HFF-Myc (cell line): ENCODE data around the gene PSTPIP2.

Experiments
- DNase-seq: peaks from one replicate; pipeline ENCODE4 v3.0.0-alpha.2; 2011; ENCODE audit warnings: low read depth; ENCODE audit errors: extremely low read depth
- H3K4me3 ChIP-seq: replicated peaks from 2 replicates; pipeline ENCODE4 v1.5.1; 2011; ENCODE audit warnings: low read depth, mild to moderate bottlenecking, control low read depth, low read length
- TF ChIP-seq, protein P1 (sequence below): IDR thresholded peaks from 2 replicates; pipeline ENCODE4 v1.5.1; 2012; ENCODE audit warnings: mild to moderate bottlenecking, low read depth, low read length, control low read depth; ENCODE audit errors: missing control alignments

PSTPIP2 gene

DNA sequence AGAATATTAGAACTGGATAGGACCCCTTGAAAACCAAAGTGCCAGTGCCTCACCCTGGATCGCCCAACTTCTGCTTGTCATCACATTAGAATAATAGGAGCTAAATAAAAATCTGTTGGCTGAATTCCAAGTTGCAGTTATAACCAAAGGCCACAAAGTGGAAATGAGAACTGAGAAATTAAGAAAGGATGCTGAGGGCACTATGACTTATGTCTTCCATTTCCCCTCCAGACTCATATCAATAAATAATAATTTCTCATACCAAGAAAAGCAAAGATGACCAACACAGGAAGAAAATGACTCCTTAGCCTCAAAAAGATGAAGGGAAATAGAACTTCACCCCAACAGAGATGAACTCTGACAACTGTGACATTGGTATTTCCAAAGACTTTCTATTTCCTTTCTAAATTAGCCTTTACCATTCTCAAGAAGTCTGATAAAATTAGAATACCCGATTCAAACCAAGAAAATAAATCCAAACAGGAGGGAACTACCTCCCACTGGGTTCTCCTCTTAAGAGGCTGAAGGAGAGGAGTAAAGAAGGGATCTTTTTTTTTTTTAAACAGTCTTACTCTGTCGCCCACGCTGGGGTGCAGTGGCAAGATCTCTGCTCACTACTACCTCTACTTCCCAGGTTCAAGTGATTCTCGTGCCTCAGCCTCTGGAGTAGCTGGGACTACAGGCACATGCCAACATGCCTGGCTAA, 58.4 kb downstream of the PSTPIP2 start:
- TF ChIP-seq, protein P1, sequence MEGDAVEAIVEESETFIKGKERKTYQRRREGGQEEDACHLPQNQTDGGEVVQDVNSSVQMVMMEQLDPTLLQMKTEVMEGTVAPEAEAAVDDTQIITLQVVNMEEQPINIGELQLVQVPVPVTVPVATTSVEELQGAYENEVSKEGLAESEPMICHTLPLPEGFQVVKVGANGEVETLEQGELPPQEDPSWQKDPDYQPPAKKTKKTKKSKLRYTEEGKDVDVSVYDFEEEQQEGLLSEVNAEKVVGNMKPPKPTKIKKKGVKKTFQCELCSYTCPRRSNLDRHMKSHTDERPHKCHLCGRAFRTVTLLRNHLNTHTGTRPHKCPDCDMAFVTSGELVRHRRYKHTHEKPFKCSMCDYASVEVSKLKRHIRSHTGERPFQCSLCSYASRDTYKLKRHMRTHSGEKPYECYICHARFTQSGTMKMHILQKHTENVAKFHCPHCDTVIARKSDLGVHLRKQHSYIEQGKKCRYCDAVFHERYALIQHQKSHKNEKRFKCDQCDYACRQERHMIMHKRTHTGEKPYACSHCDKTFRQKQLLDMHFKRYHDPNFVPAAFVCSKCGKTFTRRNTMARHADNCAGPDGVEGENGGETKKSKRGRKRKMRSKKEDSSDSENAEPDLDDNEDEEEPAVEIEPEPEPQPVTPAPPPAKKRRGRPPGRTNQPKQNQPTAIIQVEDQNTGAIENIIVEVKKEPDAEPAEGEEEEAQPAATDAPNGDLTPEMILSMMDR, result no peak
- DNase-seq, result no peak
- no peak overlapping the region for H3K4me3 ChIP-seq

- DNase-seq, result no peak
- no peak overlapping the region for H3K4me3 ChIP-seq
- TF ChIP-seq, protein P1, result no peak
These were observed 61.4 kb downstream of the PSTPIP2 start for GRCh38 chr18:46010676-46011075.

DNA sequence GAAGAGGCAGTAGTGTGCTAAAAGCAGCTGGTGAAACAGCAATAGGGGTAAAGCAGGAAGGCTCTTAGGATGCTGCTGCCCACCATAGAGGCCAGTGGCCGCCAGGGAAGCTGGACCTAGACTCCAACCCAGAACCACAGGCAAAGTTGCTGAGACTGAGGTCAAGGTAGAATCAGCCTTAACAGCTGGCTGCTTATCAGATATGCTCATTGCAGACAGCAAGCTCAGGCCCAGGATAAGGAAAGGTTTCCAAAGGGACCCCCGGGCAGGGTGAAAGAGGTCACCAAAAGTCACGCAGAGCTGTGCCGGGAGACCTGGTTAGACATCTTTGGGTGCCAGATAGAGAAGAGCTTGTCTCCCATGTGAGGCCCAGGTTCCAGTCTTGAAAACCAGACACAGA, 62.0 kb downstream of the PSTPIP2 start:
- no peak overlapping the region for H3K4me3 ChIP-seq
- TF ChIP-seq, protein P1, result no peak
- no peak for DNase-seq

DNA sequence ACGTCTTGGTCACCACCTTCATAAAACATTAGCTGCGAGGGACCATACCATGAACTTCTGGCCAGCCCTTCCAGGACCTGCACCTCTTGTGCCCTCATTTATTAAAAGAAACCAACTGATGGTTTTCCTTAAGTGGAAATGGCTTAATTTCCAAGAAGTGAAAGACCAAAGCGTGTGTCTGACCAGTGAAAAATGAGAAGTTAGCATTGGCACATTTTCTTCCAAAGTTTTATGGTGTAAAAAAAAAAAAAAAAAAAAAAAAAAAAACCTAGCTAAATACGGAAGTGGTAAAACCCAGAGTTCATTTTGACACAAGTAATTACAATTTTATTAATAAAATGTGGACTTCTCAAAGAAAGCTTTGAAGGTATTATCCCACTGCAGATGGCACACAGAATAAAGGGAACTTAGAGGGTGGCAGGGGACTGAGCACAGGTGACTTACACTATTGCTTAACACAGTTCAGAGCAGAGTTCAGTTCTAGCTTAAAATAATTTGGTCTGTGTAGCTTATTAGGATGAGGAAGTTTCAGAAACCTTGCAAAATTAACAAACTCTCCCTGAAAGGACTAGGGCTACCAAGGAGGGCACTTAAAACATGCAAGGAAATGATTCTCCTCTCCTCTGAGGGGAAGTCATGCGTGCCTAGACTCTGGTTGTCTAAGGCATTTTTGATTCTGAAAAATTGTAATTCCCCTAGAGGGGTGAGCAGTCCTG, 62.8 kb downstream of the PSTPIP2 start:
- no peak overlapping the region for H3K4me3 ChIP-seq
- no peak for DNase-seq
- TF ChIP-seq, protein P1, result no peak

GRCh38 chr18:46008531-46008930, 63.5 kb downstream of the PSTPIP2 start:
- DNase-seq, result no peak
- TF ChIP-seq, protein P1, result no peak
- no peak overlapping the region for H3K4me3 ChIP-seq

DNA sequence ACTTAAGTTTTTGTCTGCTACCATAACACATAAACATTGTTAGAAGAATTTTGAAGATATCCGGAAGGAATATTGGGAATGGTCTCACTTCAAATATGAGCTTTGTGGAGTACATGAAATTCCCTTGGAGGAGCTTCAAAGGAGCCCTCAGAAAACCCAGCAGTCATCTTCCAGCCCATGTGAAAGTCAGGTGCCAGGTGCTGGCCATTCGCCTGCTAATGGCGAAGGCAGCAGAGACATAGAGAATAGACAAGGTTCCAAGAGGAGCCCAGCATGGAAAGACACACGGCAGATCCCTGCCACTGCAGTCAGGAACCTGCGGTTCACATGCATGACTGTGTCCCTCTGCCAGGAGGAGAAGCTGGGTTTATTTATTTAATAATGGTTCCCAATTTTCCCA, 64.9 kb downstream of the PSTPIP2 start:
- TF ChIP-seq, protein P1, result no peak
- H3K4me3 ChIP-seq, result no peak overlapping the region
- no peak for DNase-seq

- no peak overlapping the region for H3K4me3 ChIP-seq
These were observed 69.1 kb downstream of the PSTPIP2 start for GRCh38 chr18:46002934-46003333.

More at GRCh38 chr18:46002934-46003333, 69.1 kb downstream of the PSTPIP2 start:
- TF ChIP-seq, protein P1, result no peak
- DNase-seq, result no peak
